ENCODE data around the gene TRIM66.

Gene TRIM66

GRCh38 chr11:8712506-8712905, 30.0 kb upstream of the TRIM66 start:
- in situ Hi-C loops (cut with HindIII; ENCODE audit: low pct_ligation_motif_present, low sequenced_read_pairs) = no loop called here
- Histone ChIP-seq H3K4me3 (ENCODE audit: low read depth, low read length) (no peak overlapping the region), H3K27me3 (replicated peaks) (no peaks in the 10 kb centered on the region), H3K36me3 (replicated peaks) (peaks cover 4% of the 10 kb centered on the region), H3K27ac (no peak overlapping the region)
- no peak for TF ChIP-seq CTCF (IDR thresholded peaks at IDR 0.05; ENCODE audit: low read depth, low read length, missing control alignments)
- no peak for DNase-seq

GRCh38 chr11:8711895-8712442, 29.5 kb upstream of the TRIM66 start:
- no peak overlapping the region for H3K27ac ChIP-seq
- H3K4me3 ChIP-seq (ENCODE audit: low read depth, low read length) = no peak overlapping the region
- TF ChIP-seq CTCF (IDR thresholded peaks at IDR 0.05; ENCODE audit: low read depth, low read length, missing control alignments) = no peak
- no peaks in the 10 kb centered on the region for H3K27me3 ChIP-seq (replicated peaks)
- in situ Hi-C loops (cut with HindIII; ENCODE audit: low pct_ligation_motif_present, low sequenced_read_pairs) = no loop called here
- peaks cover 4% of the 10 kb centered on the region for H3K36me3 ChIP-seq (replicated peaks)
- no peak for DNase-seq

- no peaks in the 10 kb centered on the region for H3K27me3 ChIP-seq (replicated peaks)
- H3K4me3 ChIP-seq (ENCODE audit: low read depth, low read length) = no peak overlapping the region
- DNase-seq = no peak
- H3K36me3 ChIP-seq (replicated peaks) = peaks cover 2% of the 10 kb centered on the region
- H3K27ac ChIP-seq = no peak overlapping the region
- in situ Hi-C loops (cut with HindIII; ENCODE audit: low pct_ligation_motif_present, low sequenced_read_pairs) = no loop called here
- TF ChIP-seq CTCF (IDR thresholded peaks at IDR 0.05; ENCODE audit: low read depth, low read length, missing control alignments) = no peak
These were observed 27.3 kb upstream of the TRIM66 start for GRCh38 chr11:8709777-8710176.

- DNase-seq = no peak
- TF ChIP-seq CTCF (IDR thresholded peaks at IDR 0.05; ENCODE audit: low read depth, low read length, missing control alignments) = no peak
- in situ Hi-C loops (cut with HindIII; ENCODE audit: low pct_ligation_motif_present, low sequenced_read_pairs) = no loop called here
These were observed 26.7 kb upstream of the TRIM66 start for GRCh38 chr11:8709002-8709672.

GRCh38 chr11:8707541-8708191, 25.2 kb upstream of the TRIM66 start:
- H3K36me3 ChIP-seq (replicated peaks) = peaks cover 2% of the 10 kb centered on the region
- TF ChIP-seq CTCF (IDR thresholded peaks at IDR 0.05; ENCODE audit: low read depth, low read length, missing control alignments) = no peak
- H3K27ac ChIP-seq = no peak overlapping the region
- DNase-seq = no peak
- in situ Hi-C loops (cut with HindIII; ENCODE audit: low pct_ligation_motif_present, low sequenced_read_pairs) = no loop called here
- H3K4me3 ChIP-seq (ENCODE audit: low read depth, low read length) = no peak overlapping the region
- H3K27me3 ChIP-seq (replicated peaks) = no peaks in the 10 kb centered on the region

More at GRCh38 chr11:8709002-8709672, 26.7 kb upstream of the TRIM66 start:
- no peak overlapping the region for H3K27ac ChIP-seq
- H3K4me3 ChIP-seq (ENCODE audit: low read depth, low read length) = no peak overlapping the region
- H3K27me3 ChIP-seq (replicated peaks) = no peaks in the 10 kb centered on the region
- peaks cover 2% of the 10 kb centered on the region for H3K36me3 ChIP-seq (replicated peaks)
